ENCODE measurements around the gene SCYGR6.

DNA sequence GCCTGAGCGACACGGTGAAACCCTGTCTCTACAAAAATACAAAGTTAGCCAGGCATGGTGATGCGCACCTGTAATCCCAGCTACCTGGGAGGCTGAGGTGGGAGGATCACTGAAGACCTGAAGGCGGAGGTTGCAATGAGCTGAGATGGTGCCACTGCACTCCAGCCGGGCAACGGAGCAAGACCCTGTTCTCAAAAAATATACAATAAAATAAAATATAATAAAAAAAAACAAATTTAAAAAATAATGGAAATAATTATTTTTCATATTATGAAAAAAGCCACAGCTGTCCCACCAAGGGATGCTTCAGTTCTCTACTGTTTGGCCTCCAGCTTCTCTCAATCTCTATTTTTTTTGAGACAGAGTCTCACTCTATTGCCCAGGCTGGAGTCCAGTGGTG lies 17.2 kb downstream of the SCYGR6 start:
- TF ChIP-seq, protein P1, sequence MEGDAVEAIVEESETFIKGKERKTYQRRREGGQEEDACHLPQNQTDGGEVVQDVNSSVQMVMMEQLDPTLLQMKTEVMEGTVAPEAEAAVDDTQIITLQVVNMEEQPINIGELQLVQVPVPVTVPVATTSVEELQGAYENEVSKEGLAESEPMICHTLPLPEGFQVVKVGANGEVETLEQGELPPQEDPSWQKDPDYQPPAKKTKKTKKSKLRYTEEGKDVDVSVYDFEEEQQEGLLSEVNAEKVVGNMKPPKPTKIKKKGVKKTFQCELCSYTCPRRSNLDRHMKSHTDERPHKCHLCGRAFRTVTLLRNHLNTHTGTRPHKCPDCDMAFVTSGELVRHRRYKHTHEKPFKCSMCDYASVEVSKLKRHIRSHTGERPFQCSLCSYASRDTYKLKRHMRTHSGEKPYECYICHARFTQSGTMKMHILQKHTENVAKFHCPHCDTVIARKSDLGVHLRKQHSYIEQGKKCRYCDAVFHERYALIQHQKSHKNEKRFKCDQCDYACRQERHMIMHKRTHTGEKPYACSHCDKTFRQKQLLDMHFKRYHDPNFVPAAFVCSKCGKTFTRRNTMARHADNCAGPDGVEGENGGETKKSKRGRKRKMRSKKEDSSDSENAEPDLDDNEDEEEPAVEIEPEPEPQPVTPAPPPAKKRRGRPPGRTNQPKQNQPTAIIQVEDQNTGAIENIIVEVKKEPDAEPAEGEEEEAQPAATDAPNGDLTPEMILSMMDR (IDR thresholded peaks at IDR 0.05): no peak
- no peak for TF ChIP-seq EZH2 (IDR thresholded peaks at IDR 0.05; ENCODE audit: borderline replicate concordance, insufficient read depth, low read depth, low read length, poor library complexity, severe bottlenecking)
